Gastrocnemius medialis (tissue), 4 donors: Measurements from ENCODE around the gene AGAP1.

Source experiments
- CTCF ChIP-seq, 5 experiments: fragments of 450-650 bp in 3 of 5; fragments of 200-600 bp in 2 of 5; sonication (generic) in 2 of 5; IDR thresholded peaks in 4 of 5; conservative IDR thresholded peaks in 1 of 5; 1 replicate in 4 of 5; 2 replicates in 1 of 5; pipeline ENCODE4 v1.5.1; 2016 to 2019; ENCODE audit warnings: antibody characterized with exemption in 5 of 5, mild to moderate bottlenecking in 3 of 5, moderate library complexity in 3 of 5
- POLR2A ChIP-seq, 2 donors: fragments of 450-650 bp; IDR thresholded peaks; one replicate each; pipeline ENCODE4 v1.6.1; 2017; ENCODE audit warnings: antibody characterized with exemption in 2 of 2, mild to moderate bottlenecking in 2 of 2, moderate library complexity in 2 of 2

GRCh38 chr2:235964787-235965390 is 471.0 kb downstream of the AGAP1 start:
- TF ChIP-seq CTCF (IDR thresholded peaks at IDR 0.05 in 4 of 5, conservative IDR thresholded peaks at IDR 0.05 in 1 of 5): no peak
- TF ChIP-seq POLR2A (IDR thresholded peaks at IDR 0.05): no peak
